Spleen (tissue), 7 donors: Measurements from ENCODE around the gene YPEL2.

Source experiments
- CTCF ChIP-seq, 11 experiments: fragments of 200-600 bp in 7 of 11; fragments of 450-650 bp in 4 of 11; sonication (generic) in 4 of 11; IDR thresholded peaks in 8 of 11; conservative IDR thresholded peaks in 3 of 11; 1 replicate in 7 of 11; 2 replicates in 4 of 11; pipeline versions ENCODE4 v1.4.0 to v1.8.0; 2016 to 2021; ENCODE audit warnings: antibody characterized with exemption in 11 of 11, inconsistent platforms in 4 of 11, mild to moderate bottlenecking in 1 of 11
- POLR2A ChIP-seq, 3 donors: fragments of 450-650 bp; IDR thresholded peaks; one replicate each; pipeline ENCODE4 v1.5.1; 2017; ENCODE audit warnings: antibody characterized with exemption in 3 of 3, mild to moderate bottlenecking in 1 of 3
- donor health status: DM: no; HTN: no; CAD: no; lungs with moderate emphysema.
- donor health status: DM: no; HTN: no; CAD: no.
- donor health status: DM: no; HTN: no; CAD: no.

DNA sequence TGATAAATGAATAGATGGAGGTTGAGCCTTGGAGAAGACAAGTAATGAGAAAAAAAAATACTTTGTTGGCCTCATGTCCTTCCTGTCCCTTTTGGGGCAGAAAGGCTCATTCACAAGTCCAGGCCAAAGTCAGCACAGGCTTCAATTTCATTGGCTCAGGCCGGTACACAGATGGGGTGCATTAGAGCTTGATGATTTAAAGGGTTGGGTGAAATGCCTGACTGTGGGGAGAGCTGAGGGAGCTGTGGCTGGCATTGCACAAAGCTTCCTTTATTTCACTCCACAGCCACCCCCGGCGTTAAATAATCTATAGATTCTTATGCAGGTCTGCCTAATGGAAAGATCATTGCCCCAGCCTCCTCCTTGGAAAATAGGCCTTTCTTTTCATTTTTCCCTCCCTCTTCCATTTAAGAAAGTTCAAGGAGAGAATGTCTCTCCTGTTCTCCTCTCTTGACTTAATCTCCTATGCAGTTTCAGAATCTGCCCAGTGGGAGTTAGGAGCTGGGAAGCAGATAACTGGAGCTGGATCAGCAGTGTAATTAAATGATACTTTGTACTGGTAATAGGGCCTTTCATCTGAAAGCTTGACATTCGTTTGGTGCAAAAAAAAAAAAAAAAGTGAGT lies 24.4 kb downstream of the YPEL2 start:
- TF ChIP-seq POLR2A (IDR thresholded peaks at IDR 0.05), result no peak
- no peak for TF ChIP-seq CTCF (IDR thresholded peaks at IDR 0.05 in 8 of 11, conservative IDR thresholded peaks at IDR 0.05 in 3 of 11)
